Nephron progenitor cell (in vitro differentiated cells): Measurements from ENCODE around the gene YWHAG.
"Not testable (repeated sequence)": the region's sequence is repeated elsewhere in the genome, so short reads cannot be mapped to it uniquely, and the experiment has no call there.

Experiments
- DNase-seq: peaks from one replicate; pipeline ENCODE4 v3.0.0; 2021
- H3K27ac Mint-ChIP-seq: 2 replicates; pipeline ENCODE4 v1.8.0; 2021; ENCODE audit warnings: mild to moderate bottlenecking, moderate library complexity, mixed read lengths
- H3K27me3 Mint-ChIP-seq: 2 replicates; pipeline ENCODE4 v1.8.0; 2021; ENCODE audit warnings: mild to moderate bottlenecking, low read depth, mixed read lengths; ENCODE audit not compliant: poor library complexity
- H3K36me3 Mint-ChIP-seq: 2 replicates; pipeline ENCODE4 v1.8.0; 2021; ENCODE audit warnings: low read depth, mixed read lengths
- H3K4me1 Mint-ChIP-seq: 2 replicates; pipeline ENCODE4 v1.8.0; 2021; ENCODE audit warnings: mixed read lengths
- H3K4me3 Mint-ChIP-seq: 2 replicates; pipeline ENCODE4 v1.8.0; 2021; ENCODE audit warnings: mild to moderate bottlenecking, moderate library complexity, mixed read lengths
- H3K9me3 Mint-ChIP-seq: 2 replicates; pipeline ENCODE4 v1.8.0; 2021; ENCODE audit warnings: mild to moderate bottlenecking, moderate library complexity, mixed read lengths
- TF ChIP-seq, protein P1 (sequence below): fragments of 200-600 bp; sonication (generic); IDR thresholded peaks from 2 replicates; pipeline ENCODE4 v1.5.0; 2021; ENCODE audit warnings: antibody characterized with exemption

YWHAG gene

DNA sequence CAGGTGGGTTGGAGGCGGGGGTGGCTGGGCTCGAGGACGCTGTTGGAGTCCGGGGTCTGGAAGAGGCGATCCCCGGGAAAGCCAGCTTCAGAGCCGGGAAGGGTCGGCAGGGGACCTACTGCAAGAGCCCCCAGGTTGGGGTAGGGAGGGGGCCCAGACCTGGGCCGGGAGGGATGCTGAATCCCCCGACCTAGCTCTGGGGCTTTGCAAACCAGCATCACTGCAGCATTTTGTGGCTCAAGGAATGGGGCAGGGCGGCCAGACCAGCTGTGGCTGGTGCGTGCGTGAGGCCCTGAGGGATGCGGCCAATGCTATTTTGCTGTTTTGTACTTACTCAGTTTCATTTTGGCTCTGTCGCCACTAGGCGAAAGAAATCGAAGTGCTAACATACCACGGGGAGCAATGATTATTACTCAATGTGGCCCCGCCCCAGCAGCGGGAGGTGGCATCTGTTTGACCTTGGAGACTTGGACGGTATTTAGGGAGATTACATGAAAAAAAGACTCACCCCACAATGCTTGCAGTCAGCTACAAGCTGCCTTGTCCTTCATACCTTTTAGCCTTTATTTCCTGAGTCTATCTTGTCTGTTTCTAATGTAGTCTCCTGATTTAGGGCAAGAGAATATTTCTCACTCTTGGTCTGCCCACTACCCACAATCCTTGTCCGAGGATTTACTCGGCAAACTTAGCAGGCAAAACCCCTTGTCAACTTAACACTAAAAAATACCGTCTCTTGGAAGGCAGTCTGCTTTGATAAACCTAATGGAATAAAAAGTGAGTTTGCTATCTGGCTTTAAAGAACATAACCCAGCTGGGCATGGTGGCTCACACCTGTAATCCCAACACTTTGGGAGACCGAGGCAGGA, 40.1 kb downstream of the YWHAG start:
- peaks cover 21% of the 10 kb centered on the region for H3K36me3 Mint-ChIP-seq
- no peaks in the 10 kb centered on the region for H3K9me3 Mint-ChIP-seq
- H3K27ac Mint-ChIP-seq, result peak overlapping the region; percentile 89
- H3K4me1 Mint-ChIP-seq, result peaks cover 21% of the 10 kb centered on the region
- H3K4me3 Mint-ChIP-seq, result peak overlapping the region; percentile 84
- TF ChIP-seq, protein P1, sequence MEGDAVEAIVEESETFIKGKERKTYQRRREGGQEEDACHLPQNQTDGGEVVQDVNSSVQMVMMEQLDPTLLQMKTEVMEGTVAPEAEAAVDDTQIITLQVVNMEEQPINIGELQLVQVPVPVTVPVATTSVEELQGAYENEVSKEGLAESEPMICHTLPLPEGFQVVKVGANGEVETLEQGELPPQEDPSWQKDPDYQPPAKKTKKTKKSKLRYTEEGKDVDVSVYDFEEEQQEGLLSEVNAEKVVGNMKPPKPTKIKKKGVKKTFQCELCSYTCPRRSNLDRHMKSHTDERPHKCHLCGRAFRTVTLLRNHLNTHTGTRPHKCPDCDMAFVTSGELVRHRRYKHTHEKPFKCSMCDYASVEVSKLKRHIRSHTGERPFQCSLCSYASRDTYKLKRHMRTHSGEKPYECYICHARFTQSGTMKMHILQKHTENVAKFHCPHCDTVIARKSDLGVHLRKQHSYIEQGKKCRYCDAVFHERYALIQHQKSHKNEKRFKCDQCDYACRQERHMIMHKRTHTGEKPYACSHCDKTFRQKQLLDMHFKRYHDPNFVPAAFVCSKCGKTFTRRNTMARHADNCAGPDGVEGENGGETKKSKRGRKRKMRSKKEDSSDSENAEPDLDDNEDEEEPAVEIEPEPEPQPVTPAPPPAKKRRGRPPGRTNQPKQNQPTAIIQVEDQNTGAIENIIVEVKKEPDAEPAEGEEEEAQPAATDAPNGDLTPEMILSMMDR, result no peak
- DNase-seq, result peak; percentile 47
- peaks cover 4% of the 10 kb centered on the region for H3K27me3 Mint-ChIP-seq

DNA sequence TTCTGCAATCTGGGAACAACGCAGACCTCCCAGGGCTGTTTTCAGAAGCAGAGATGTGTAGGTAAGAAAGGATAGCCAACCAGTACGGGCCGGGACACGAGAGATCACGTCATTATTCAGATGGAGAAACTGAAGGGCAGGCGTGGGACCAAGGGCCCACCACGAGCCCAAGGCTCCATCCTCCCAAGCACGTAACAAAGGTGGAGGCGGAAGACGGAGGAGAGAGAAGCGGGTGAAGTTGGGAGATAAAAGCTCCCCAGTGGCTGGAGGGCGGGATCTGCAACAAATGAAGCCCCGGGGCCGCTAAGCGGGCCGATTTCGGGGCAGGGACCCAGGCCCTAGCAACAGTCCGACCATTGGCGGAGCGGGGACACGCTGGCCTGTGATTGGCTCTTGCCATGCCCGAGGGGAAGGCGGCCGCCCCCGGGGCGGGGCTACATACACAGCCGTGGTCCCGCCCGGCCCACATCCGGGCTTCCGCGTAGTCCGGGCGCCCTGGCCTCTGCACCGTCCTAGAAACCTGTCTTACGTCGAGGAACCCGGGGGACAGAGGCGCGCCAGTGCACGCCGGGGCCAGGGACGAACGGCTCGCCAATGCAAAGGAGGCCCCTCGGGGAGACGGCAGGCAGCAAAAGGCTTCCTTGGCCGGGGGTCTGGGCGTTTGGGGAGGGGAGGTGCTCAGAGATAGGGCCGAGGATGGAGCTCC, 40.9 kb downstream of the YWHAG start:
- peaks cover 4% of the 10 kb centered on the region for H3K27me3 Mint-ChIP-seq
- H3K4me3 Mint-ChIP-seq, result peak overlapping the region; percentile 84
- DNase-seq, result peak; percentile 96
- peak overlapping the region; percentile 98 for H3K27ac Mint-ChIP-seq
- H3K36me3 Mint-ChIP-seq, result peaks cover 21% of the 10 kb centered on the region
- H3K9me3 Mint-ChIP-seq, result no peaks in the 10 kb centered on the region
- TF ChIP-seq, protein P1, result no peak
- peaks cover 21% of the 10 kb centered on the region for H3K4me1 Mint-ChIP-seq

DNA sequence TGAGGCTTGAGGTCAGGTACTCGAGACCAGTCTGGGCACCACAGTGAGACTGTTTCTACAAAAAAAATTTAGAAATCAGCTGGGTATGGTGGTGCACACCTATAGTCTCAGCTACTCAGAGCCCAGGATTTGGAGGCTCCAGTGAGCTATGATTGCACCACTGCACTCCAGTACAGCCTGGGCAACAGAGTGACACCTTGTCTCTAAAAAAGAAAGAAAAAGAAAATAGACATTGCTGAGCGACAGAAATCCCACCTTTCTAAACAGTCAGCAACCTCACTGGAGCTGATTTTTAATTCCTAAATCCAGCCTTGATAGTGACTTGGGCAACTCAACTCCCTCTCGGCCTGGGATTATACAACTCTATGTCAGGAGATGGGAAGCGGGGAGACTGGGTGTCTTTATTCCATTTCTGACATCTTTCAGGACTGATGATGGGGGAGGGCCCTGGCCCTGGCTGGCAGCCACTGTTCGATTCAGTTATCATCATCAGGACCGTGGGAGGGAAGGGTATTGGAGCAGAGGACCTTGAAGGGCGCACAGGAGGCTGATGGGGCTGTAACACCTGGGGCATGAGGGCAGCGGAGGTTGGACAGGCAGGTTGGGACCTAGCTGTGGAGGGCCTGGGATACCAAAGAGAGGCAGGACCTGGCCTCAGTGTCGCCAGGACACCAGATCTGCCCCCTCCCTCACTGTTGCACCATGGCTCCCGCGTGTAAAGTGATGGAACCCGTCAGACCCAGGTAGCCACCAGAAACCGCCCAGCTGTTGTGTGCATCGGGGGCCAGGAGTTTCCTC, 41.6 kb downstream of the YWHAG start:
- Mint-ChIP-seq H3K27ac (peak overlapping the region; percentile 98), H3K36me3 (peaks cover 21% of the 10 kb centered on the region), H3K27me3 (peaks cover 4% of the 10 kb centered on the region), H3K4me1 (peaks cover 21% of the 10 kb centered on the region), H3K4me3 (peak overlapping the region; percentile 84), H3K9me3 (no peaks in the 10 kb centered on the region)
- TF ChIP-seq, protein P1, result no peak
- DNase-seq, result no peak

DNA sequence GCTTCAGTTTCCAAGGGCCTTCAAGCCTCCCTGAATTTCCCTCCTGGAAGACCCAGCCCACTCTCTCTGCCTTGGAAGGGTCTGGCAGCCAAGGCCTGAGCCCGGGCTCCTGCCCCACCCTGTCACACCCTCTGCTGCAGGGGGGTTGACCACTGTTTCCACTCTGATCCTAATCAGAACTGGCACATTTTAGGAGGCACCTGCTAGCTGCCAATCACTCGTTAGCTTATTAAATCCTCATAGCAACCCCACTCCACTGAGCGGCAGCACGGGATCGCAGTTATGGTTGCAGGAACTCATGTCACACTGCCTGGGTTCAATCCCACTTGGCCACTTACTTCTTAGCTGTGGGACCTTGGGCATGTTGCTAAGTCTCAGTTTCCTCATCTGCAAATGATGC, 43.4 kb downstream of the YWHAG start:
- Mint-ChIP-seq H3K27me3 (peaks cover 4% of the 10 kb centered on the region), H3K27ac (no peak overlapping the region), H3K4me1 (peaks cover 21% of the 10 kb centered on the region), H3K9me3 (no peaks in the 10 kb centered on the region), H3K4me3 (no peak overlapping the region), H3K36me3 (peaks cover 6% of the 10 kb centered on the region)
- DNase-seq, result no peak
- TF ChIP-seq, protein P1, result no peak

DNA sequence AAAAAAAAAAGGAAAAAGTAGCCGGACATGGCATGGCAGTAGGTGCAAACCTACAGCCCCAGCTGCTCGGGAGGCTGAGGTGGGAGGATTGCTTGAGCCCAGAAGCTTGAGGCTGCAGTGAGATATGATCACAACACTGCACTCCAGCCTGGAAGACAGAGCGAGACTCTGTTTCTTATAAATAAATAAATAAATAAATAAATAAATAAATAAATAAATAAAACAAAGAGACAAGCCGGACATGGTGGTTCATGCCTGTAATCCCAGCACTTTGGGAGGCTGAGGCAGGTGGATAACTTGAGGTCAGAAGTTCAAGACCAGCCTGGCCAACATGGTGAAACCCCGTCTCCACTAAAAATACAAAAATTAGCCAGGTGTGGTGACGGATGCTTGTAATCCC, 44.1 kb downstream of the YWHAG start:
- H3K4me3 Mint-ChIP-seq, H3K36me3 Mint-ChIP-seq, H3K27ac Mint-ChIP-seq, H3K9me3 Mint-ChIP-seq, DNase-seq, H3K27me3 Mint-ChIP-seq: not testable (repeated sequence)
- peaks cover 21% of the 10 kb centered on the region for H3K4me1 Mint-ChIP-seq
